Type B pancreatic cell (in vitro differentiated cells): ENCODE data around the gene SPEF1. TPM values are rescaled to one million over a fixed set of nuclear protein-coding genes. Genes with fewer than 3 reads are reported as not detected.

Experiments used
- DNase-seq: peaks from one replicate; pipeline ENCODE4 v3.0.0; 2021; ENCODE audit warnings: mixed read lengths; ENCODE audit not compliant: unreplicated experiment; ENCODE audit errors: extremely low spot score
- H3K27ac Mint-ChIP-seq: 2 replicates; pipeline ENCODE4 v1.8.0; 2021; ENCODE audit warnings: mild to moderate bottlenecking, mixed read lengths
- H3K27me3 Mint-ChIP-seq: 2 replicates; pipeline ENCODE4 v1.8.0; 2021; ENCODE audit warnings: mixed read lengths
- H3K36me3 Mint-ChIP-seq: 2 replicates; pipeline ENCODE4 v1.8.0; 2021; ENCODE audit warnings: mixed read lengths
- H3K4me1 Mint-ChIP-seq: one replicate; pipeline ENCODE4 v1.8.0; 2021; ENCODE audit warnings: mixed read lengths; ENCODE audit not compliant: unreplicated experiment
- H3K4me3 Mint-ChIP-seq: 2 replicates; pipeline ENCODE4 v1.8.0; 2021; ENCODE audit warnings: mild to moderate bottlenecking, mixed read lengths
- H3K9me3 Mint-ChIP-seq: 2 replicates; pipeline ENCODE4 v1.8.0; 2021; ENCODE audit warnings: mixed read lengths
- CTCF ChIP-seq: fragments of 200-600 bp; sonication (generic); conservative IDR thresholded peaks from 2 replicates; pipeline ENCODE4 v1.5.0; 2021; ENCODE audit warnings: antibody characterized with exemption, mild to moderate bottlenecking
- total RNA-seq: library from RNA; stranded (reverse); gene quantifications from 2 replicates; pipeline ENCODE4 v1.2.1, GENCODE V29; 2021; ENCODE audit warnings: low replicate concordance

The SPEF1 gene
- total RNA-seq, 1 donor from 2014 or later = 3.0 TPM

DNA sequence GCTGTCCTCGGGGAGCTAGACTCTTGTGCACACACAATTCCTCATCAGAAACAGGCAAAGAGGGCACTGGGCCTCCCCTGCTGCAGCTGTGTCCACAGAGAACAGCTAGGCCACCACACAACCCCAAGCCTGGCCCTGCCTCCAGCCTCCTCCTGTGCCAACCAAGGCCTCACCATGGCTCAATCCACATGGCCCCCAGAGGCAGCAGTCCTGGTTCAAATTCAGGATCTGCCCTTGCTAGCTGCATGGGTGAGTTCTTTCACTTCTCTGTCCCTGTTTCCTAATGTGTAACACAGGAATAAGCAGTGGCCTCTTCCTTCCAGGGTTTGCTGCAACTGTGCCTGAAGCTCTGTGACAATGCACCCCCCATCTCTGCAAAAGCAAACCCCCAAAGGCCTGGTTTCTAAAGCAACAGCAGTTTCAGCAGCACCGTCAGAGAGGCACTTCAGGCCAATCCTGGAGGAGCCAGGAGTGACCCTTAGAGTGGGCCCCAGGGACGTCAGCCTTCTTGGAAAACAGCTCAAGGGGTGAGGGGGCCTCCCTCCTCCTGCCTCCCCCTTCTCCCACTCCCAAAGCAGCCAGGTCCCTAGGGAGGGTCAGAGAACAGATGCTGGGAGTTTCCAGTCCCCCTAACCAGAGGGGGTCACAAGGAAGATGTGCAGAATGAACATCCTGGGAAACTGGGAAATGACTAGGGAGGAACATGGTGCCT is 15.9 kb downstream of the SPEF1 start:
- Mint-ChIP-seq H3K4me1 (peaks cover 28% of the 10 kb centered on the region), H3K27me3 (no peaks in the 10 kb centered on the region), H3K4me3 (peak overlapping the region; percentile 86), H3K36me3 (no peaks in the 10 kb centered on the region), H3K27ac (no peak overlapping the region), H3K9me3 (no peaks in the 10 kb centered on the region)
- no peak for DNase-seq
- TF ChIP-seq CTCF = no peak

- Mint-ChIP-seq H3K4me1 (peaks cover 28% of the 10 kb centered on the region), H3K9me3 (no peaks in the 10 kb centered on the region), H3K4me3 (no peak overlapping the region), H3K36me3 (peaks cover 2% of the 10 kb centered on the region), H3K27me3 (no peaks in the 10 kb centered on the region), H3K27ac (no peak overlapping the region)
- DNase-seq = no peak
- TF ChIP-seq CTCF = no peak
These were observed 16.6 kb downstream of the SPEF1 start for GRCh38 chr20:3764659-3765058.

GRCh38 chr20:3763671-3764601 is 17.3 kb downstream of the SPEF1 start:
- no peak for DNase-seq
- Mint-ChIP-seq H3K9me3 (no peaks in the 10 kb centered on the region), H3K36me3 (peaks cover 3% of the 10 kb centered on the region), H3K4me1 (peaks cover 24% of the 10 kb centered on the region), H3K4me3 (no peak overlapping the region), H3K27me3 (no peaks in the 10 kb centered on the region), H3K27ac (no peak overlapping the region)
- TF ChIP-seq CTCF = no peak

- Mint-ChIP-seq H3K27me3 (no peaks in the 10 kb centered on the region), H3K4me1 (peaks cover 9% of the 10 kb centered on the region), H3K27ac (no peak overlapping the region), H3K36me3 (peaks cover 3% of the 10 kb centered on the region), H3K4me3 (no peak overlapping the region), H3K9me3 (no peaks in the 10 kb centered on the region)
- TF ChIP-seq CTCF = no peak
- DNase-seq = no peak
These were observed 20.4 kb downstream of the SPEF1 start for GRCh38 chr20:3760655-3761348.

DNA sequence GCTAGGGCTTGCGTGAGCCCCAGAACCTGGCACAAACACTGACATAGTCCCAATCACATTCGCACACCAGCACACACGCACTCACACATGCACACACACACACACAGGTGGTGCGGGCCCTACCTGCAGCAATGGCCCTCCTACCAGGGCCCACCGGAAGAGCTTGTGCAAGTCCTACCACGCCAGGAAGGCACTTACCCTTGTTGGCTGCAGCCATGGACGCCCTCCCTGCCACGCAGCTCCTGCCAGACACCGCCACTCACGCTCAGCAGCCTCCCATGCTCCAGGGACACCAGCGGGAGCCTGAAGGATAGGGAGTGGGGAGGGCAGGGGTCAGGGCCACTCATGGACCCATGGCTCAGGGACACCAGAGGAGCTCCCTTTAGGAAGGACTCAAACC is 21.4 kb downstream of the SPEF1 start:
- peak overlapping the region; percentile 39 for H3K27ac Mint-ChIP-seq
- no peaks in the 10 kb centered on the region for H3K9me3 Mint-ChIP-seq
- H3K27me3 Mint-ChIP-seq = no peaks in the 10 kb centered on the region
- DNase-seq = no peak
- TF ChIP-seq CTCF = no peak
- peaks cover 5% of the 10 kb centered on the region for H3K4me1 Mint-ChIP-seq
- H3K36me3 Mint-ChIP-seq = peaks cover 3% of the 10 kb centered on the region
- H3K4me3 Mint-ChIP-seq = no peak overlapping the region
